Medulla oblongata (tissue), 1 donor: Measurements from ENCODE around the gene THPO.
A peak's percentile ranks its signal among the peaks of the same experiment; 100 is the strongest.
"Not testable (repeated sequence)": the region's sequence is repeated elsewhere in the genome, so short reads cannot be mapped to it uniquely, and the experiment has no call there.

Experiments used
- DNase-seq: peaks from one replicate; pipeline ENCODE4 v3.0.0-alpha.2; 2015; ENCODE audit errors: extremely low spot score

Gene THPO

GRCh38 chr3:184349563-184350470 is 28.2 kb downstream of the THPO start:
- no peak for DNase-seq

GRCh38 chr3:184348057-184348382 is 30.0 kb downstream of the THPO start:
- DNase-seq: no peak

DNA sequence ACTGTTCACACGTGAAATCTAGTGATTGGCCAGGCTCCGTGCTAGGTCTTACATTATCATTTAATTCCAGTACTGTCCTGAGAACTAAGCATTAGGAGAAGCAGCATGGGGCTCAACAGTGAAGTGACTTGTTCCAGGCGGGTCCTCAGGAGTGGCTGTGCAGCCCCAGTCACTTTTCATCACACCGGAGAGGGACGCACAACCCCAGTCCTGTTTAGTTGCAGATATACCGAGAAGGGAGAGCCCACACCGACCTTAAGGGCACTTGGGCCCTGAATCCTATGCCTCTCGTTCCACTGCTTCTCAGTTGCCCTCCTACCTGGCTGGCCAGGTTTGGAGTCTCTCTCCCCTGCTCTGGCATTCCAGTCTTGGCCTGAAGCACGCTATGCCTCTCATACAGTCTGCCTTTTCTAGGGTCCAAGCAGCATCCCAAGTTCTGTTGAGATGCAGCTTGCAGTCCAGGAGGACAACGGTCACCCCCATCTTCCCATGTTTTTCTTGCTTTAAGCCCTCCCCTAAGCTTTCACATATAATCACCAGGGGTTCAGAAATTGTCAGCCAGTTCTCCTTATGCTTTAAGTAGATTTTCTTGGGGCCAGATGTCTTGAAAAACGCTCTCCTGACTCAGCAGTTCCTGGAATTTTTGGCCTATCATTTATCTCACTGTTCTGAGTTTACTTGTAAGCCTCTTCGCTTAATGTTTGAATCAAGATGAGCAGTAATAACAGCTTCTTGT is 30.5 kb downstream of the THPO start:
- DNase-seq: no peak

DNA sequence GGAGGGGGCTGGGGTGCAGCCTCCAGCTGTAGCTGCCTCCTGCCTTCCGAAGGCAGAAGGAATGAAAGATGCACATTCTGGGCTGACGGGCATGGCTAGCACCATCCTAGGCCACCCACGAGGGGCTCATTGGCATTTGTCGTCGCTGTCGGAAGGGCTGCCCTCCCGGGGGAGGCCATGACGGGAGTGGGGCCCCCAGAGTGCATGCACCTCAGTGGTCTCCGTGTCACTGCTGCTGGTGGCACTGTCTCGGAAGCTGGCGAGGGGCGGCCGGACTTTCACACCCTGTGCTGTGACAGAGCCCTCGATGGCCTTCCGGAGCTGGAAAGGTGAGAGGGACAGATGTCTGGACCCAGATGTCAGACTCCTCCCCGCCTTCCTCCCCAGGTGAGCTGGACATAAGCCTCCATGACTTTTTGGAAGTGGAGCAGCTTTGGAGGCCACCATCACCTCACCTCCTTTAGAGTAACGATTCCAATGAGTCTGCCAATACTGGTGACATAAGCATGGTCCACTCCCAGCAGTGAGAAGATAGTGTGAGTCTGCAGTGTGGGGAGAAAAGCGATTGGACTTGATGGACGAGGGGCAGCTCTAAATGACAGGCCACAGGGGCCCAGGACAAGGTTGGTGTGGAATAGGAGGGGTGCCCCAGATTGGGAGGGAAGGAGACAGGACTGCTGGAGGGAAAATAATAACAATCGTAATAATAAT is 31.4 kb downstream of the THPO start:
- no peak for DNase-seq

- peak; percentile 97 for DNase-seq
Measured at GRCh38 chr3:184345317-184346144, 32.5 kb downstream of the THPO start.

DNA sequence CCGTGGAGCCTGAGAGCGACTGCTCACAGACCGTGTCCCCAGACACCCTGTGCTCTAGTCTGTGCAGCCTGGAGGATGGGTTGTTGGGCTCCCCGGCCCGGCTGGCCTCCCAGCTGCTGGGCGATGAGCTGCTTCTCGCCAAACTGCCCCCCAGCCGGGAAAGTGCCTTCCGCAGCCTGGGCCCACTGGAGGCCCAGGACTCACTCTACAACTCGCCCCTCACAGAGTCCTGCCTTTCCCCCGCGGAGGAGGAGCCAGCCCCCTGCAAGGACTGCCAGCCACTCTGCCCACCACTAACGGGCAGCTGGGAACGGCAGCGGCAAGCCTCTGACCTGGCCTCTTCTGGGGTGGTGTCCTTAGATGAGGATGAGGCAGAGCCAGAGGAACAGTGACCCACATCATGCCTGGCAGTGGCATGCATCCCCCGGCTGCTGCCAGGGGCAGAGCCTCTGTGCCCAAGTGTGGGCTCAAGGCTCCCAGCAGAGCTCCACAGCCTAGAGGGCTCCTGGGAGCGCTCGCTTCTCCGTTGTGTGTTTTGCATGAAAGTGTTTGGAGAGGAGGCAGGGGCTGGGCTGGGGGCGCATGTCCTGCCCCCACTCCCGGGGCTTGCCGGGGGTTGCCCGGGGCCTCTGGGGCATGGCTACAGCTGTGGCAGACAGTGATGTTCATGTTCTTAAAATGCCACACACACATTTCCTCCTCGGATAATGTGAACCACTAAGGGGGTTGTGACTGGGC is 33.3 kb downstream of the THPO start:
- DNase-seq: peak; percentile 44

DNA sequence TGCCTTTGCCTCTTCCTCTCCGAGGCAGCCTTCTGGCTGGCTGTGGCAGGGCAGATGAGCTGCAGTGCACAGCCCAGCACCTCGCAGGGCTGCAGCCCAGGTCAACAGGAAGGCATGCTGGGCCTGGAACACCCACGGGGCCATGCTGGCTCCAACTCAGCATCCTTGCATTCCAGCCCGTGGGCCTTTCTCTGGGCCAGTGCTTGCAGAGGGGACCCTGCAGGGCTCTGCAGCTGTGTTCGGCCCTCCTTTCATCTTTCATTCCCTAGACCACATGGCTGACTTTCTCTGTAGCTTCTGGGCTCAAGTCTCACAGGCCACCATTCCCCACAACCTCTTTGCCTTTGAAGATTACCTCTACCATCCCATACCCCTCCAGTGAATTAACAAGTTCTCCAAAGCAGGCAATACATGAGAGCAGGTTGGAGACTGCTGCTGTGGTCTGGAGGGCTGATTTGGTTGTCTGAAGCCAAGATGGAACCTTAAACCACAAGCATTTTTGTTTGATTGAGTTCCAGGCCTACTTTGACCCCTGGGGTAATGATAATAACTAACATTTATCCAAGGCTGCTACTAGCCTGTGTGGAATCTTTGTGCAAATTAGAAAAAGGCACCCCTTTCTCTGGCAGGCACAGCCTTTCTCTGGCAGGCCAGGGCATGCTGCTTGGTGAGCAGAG is 34.7 kb downstream of the THPO start:
- no peak for DNase-seq

GRCh38 chr3:184341925-184342324 is 36.1 kb downstream of the THPO start:
- no peak for DNase-seq

DNA sequence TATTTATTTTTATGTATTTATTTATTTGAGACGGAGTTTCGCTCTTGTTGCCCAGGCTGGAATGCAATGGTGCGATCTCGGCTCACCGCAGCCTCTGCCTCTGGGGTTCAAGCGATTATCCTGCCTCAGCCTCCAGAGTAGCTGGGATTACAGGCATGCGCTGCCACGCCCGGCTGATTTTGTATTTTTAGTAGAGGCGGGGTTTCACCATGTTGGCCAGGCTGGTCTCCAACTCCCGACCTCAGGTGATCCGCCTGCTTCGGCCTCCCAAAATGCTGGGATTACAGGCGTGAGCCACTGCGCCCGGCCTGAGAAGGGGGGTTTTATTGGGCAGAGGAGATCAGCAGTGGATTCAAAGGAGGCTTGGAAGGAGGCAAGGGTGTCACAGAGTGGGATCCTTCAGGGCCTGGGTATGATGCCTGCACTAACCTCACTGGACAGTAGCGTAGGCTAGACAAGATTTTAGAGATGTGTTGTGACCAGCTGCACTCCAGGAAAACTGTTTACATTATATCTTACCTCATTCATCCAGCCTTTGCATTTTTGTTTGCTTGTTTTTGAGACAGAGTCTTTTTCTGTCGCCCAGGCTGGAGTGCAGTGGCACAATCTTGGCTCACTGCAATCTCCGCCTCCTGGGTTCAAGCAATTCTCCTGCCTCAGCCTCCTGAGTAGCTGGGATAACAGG is 38.4 kb downstream of the THPO start:
- DNase-seq: not testable (repeated sequence)

GRCh38 chr3:184339001-184339400 is 39.0 kb downstream of the THPO start:
- DNase-seq: no peak

DNA sequence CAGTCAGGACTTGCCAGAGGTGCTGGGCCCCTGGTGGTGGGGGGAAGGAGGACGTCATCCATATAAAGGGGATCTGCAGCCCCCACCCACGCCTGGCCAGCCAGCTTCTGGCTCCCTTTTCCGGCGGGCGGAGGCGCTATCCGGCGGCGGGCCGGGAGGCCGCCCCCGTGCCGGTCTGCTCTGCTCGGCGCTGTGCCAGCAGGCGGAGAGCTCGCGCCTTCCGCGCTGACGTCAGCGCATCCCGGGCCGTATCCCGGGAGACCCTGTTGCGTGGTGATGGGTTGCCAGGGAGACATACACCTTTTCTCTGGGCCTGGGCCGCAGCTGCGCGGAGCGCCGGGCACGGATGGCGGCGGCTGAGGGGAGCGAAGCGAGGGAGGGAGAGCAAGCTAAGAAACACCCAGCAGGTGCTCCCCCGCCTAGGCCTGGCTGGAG is 39.5 kb downstream of the THPO start:
- DNase-seq: peak; percentile 84

GRCh38 chr3:184337981-184338380 is 40.0 kb downstream of the THPO start:
- DNase-seq: no peak

- DNase-seq: peak; percentile 80
Measured at GRCh38 chr3:184337399-184337714, 40.6 kb downstream of the THPO start, which contains the start of gene FAM131A. FAM131A (plus strand) TSS chr3:184337600; CDS start chr3:184337631, 31 bp downstream.

DNA sequence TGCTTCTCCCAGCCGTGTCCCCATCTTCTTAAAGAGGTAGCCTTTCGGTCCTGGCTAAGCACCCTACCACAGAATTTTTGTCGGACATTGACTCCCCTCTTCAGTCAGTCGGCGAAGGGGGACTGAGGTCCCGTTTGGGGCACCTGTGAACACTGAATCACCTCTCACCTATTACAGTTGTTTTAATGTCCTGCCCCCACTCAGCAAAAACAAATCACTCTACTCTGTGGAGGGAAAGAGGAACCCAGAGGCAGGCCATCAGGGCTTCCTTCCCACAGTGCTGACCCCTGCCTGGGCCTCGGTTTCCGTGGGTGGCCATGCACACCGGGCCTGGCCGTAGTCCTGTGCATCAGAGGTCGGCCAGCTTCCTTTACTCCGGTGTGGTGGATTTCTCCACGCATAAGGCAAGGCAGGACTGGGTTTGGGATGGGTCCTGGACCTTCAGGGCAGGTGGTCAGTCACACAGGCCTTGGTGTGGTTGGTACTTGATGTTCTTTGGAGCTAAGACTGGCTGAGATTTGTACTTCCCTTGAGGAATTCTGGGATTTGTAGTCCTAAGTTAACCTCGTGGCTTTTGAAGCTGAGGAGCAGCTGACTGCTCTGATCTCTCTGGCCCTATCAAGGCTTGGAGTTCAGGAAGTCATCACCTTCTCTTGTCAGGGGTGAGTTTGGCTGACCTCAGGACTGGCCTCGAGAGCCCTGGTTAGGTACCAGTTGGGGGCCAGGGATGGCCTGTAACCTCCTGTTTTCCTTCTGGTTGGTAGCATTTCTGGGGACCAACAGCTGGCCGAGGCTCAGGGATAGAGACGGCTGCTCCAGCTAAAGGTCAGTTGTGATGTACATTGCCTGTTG is 41.2 kb downstream of the THPO start:
- peak; percentile 86 for DNase-seq

- DNase-seq: peak; percentile 88
Measured at GRCh38 chr3:184335661-184336546, 42.1 kb downstream of the THPO start.

DNA sequence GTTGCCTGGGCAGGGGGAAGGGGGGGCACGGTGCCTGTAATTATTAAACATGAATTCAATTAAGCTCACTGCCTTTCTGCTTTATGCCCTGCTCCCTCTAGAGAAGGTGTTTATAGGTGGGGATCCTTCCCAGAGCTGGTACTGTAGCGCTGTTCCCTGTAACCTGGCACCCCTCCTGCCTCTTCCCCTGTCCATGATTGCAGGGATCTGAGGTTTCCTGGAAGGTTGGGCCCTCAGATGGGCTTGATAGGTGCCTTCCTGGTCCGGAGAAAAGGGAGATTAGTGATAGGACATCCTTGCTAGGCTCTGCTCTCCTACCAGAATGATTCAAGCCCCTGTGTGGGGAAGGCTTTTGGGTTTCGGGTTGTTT is 42.7 kb downstream of the THPO start:
- no peak for DNase-seq

GRCh38 chr3:184334470-184335158 is 43.4 kb downstream of the THPO start:
- DNase-seq: no peak
